H1 (cell line): ENCODE measurements around the gene KRT17. TPM values are rescaled to one million over a fixed set of nuclear protein-coding genes. Genes with fewer than 3 reads are reported as not detected.

ENCODE experiments used
- EZH2 ChIP-seq: fragments of 200-600 bp; sonication (generic); IDR thresholded peaks from 2 replicates; pipeline ENCODE4 v1.7.1; 2012; ENCODE audit warnings: low read depth, mild to moderate bottlenecking, moderate library complexity, low read length, inconsistent platforms; ENCODE audit not compliant: severe bottlenecking
- polyA plus RNA-seq, 7 experiments: library from polyadenylated mRNA; depleted of rRNA in 3 of 7; stranded (reverse) in 5 of 7; unstranded in 2 of 7; fragments of >200 nt in 5 of 7; fragments of 200-250 nt in 2 of 7; gene quantifications; 1 replicate in 5 of 7; 2 replicates in 1 of 7; 4 replicates in 1 of 7; pipeline versions ENCODE4 v1.2.1 to v1.2.3, GENCODE V29; 2011 to 2013; ENCODE audit warnings: missing spikeins in 2 of 7, mixed read lengths in 2 of 7
- total RNA-seq: library from RNA; stranded (reverse); fragmentation: NEBNext Ultra II Directional; extraction: Animal tissue kit (Norgen Biotek cat#: 25700); gene quantifications from 2 replicates; pipeline ENCODE4 v1.2.1, GENCODE V29; 2021

KRT17 gene
- total and polyA plus RNA-seq, 2 of the 8 experiments (the other 6 are each of a cell fraction or from before 2014, with no cell fraction given), result 0.50 to 0.95 TPM

GRCh38 chr17:41653421-41653820, 29.0 kb upstream of the KRT17 start (continued):
- TF ChIP-seq EZH2, result no peak
